Measurements from ENCODE around the gene LMO7.

DNA sequence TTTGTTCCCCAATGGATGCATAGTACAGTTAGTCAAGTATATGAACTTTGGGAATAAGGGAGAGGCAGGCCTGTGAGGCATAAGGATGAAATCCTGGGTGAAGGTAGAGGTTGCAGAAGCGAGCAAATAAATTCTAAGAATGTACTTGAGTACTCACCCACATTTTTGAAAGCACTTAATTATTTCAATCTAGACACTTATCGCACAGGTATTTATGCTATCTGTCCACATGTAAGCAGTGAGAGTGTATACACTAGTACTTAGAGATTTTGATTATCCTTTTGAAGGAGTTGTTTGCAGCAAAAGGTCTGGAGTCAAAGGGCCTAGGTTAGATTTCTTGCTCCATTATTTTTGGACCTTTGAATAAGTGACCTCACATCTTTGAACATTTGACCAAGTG lies 77.7 kb downstream of the LMO7 start:
- TF ChIP-seq, protein P1, sequence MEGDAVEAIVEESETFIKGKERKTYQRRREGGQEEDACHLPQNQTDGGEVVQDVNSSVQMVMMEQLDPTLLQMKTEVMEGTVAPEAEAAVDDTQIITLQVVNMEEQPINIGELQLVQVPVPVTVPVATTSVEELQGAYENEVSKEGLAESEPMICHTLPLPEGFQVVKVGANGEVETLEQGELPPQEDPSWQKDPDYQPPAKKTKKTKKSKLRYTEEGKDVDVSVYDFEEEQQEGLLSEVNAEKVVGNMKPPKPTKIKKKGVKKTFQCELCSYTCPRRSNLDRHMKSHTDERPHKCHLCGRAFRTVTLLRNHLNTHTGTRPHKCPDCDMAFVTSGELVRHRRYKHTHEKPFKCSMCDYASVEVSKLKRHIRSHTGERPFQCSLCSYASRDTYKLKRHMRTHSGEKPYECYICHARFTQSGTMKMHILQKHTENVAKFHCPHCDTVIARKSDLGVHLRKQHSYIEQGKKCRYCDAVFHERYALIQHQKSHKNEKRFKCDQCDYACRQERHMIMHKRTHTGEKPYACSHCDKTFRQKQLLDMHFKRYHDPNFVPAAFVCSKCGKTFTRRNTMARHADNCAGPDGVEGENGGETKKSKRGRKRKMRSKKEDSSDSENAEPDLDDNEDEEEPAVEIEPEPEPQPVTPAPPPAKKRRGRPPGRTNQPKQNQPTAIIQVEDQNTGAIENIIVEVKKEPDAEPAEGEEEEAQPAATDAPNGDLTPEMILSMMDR (IDR thresholded peaks at IDR 0.05), result no peak
- no peak for TF ChIP-seq POLR2A (IDR thresholded peaks at IDR 0.05)
